GM12878 (cell line): ENCODE results near the gene TMEM132C. TPM values are rescaled to one million over a fixed set of nuclear protein-coding genes. Genes with fewer than 3 reads are reported as not detected.

Experiments
- ATAC-seq: fragments of 200-7000 bp; cut with Tn5 transposase; 3 replicates; pipeline ENCODE4 v1.9.1; 2020; ENCODE audit warnings: mild to moderate bottlenecking, moderate library complexity
- BruUV-seq: library from RNA; stranded (reverse); fragments of 400-500 nt; replicated peaks from 2 replicates; lab custom pipeline; 2021; lab: Mats Ljungman, UMichigan
- CTCF ChIA-PET: fragments of 300-600 bp; sonication (Branson Sonifier 250); formaldehyde crosslinking; extraction: SDS; loops from one replicate; lab custom pipeline; 2021; ENCODE audit warnings: inconsistent platforms; lab: Yijun Ruan, JAX
- POLR2A ChIA-PET: fragments of 350-600 bp; formaldehyde crosslinking; extraction: SDS; loops from one replicate; lab custom pipeline; 2021; ENCODE audit warnings: inconsistent platforms; lab: Charles Lee
- RAD21 ChIA-PET: fragments of 300-600 bp; sonication (Branson Sonifier 250); formaldehyde crosslinking; loops from one replicate; lab custom pipeline; 2023; ENCODE audit warnings: antibody characterized with exemption; ENCODE audit not compliant: unreplicated experiment; lab: Charles Lee
- SMC1A ChIA-PET: fragments of 300-600 bp; sonication (Branson Sonifier 250); formaldehyde crosslinking; loops from one replicate; lab custom pipeline; 2023; ENCODE audit not compliant: unreplicated experiment, uncharacterized antibody; lab: Charles Lee
- DNase-seq: peaks from one replicate; pipeline ENCODE4 v3.0.0-alpha.2; 2011; ENCODE audit warnings: low read depth, low spot score
- FAIRE-seq: peaks from 3 replicates; lab custom pipeline; 2011; peaks lifted over from hg19 to GRCh38; lab: Jason Lieb, UNC
- H2AFZ ChIP-seq: 2 replicates; pipeline ENCODE4 v1.6.0; 2011; ENCODE audit warnings: low read depth, low read length, control low read depth; ENCODE audit not compliant: control insufficient read depth
- H3K27ac ChIP-seq: 2 replicates; pipeline ENCODE4 v1.5.1; 2011; ENCODE audit warnings: control low read depth; ENCODE audit not compliant: control insufficient read depth, insufficient read depth
- H3K27me3 ChIP-seq, 2 experiments: replicated peaks in 1 of 2; 2 replicates each; pipeline versions ENCODE4 v1.6.0 to v1.6.1; 2011; ENCODE audit warnings: low read length in 1 of 2; ENCODE audit not compliant: control insufficient read depth in 2 of 2, insufficient read depth in 2 of 2
- H3K36me3 ChIP-seq, 2 experiments: 2 replicates each; pipeline ENCODE4 v1.5.1; 2011; ENCODE audit warnings: low read length in 1 of 2; ENCODE audit not compliant: control insufficient read depth in 2 of 2, insufficient read depth in 2 of 2
- H3K4me1 ChIP-seq: 2 replicates; pipeline ENCODE4 v1.6.1; 2011; ENCODE audit warnings: mild to moderate bottlenecking, low read length, moderate library complexity, mixed read lengths; ENCODE audit not compliant: control insufficient read depth, insufficient read depth
- H3K4me2 ChIP-seq: 2 replicates; pipeline ENCODE4 v1.6.0; 2011; ENCODE audit warnings: control low read depth; ENCODE audit not compliant: control insufficient read depth, insufficient read depth
- H3K4me3 ChIP-seq: fragments of 200-600 bp; sonication (generic); 2 replicates; pipeline ENCODE4 v1.5.1; 2016
- H3K79me2 ChIP-seq: 2 replicates; pipeline ENCODE4 v1.6.0; 2011; ENCODE audit warnings: low read length; ENCODE audit not compliant: control insufficient read depth, insufficient read depth
- H3K9ac ChIP-seq: 2 replicates; pipeline ENCODE4 v1.8.0; 2011; ENCODE audit warnings: low read length, control low read depth, mixed read lengths; ENCODE audit not compliant: control insufficient read depth, insufficient read depth
- H3K9me3 ChIP-seq: replicated peaks from 3 replicates; pipeline ENCODE4 v1.5.1; 2011; ENCODE audit warnings: mild to moderate bottlenecking, low read length; ENCODE audit not compliant: control insufficient read depth, insufficient read depth
- H4K20me1 ChIP-seq: 2 replicates; pipeline ENCODE4 v1.6.0; 2011; ENCODE audit not compliant: control insufficient read depth, insufficient read depth
- BACH1 ChIP-seq: fragments of 450-650 bp; IDR thresholded peaks from 2 replicates; pipeline ENCODE4 v1.6.1; 2017; ENCODE audit warnings: mild to moderate bottlenecking, borderline replicate concordance
- CEBPZ ChIP-seq: fragments of 150-350 bp; IDR thresholded peaks from 2 replicates; pipeline ENCODE4 v1.6.1; 2016; ENCODE audit warnings: low read depth, low read length
- CREM ChIP-seq: IDR thresholded peaks from 2 replicates; pipeline ENCODE4 v1.6.1; 2014; ENCODE audit warnings: antibody characterized with exemption, low read depth
- EGR1 ChIP-seq, 2 experiments: IDR thresholded peaks; 1 replicate in 1 of 2; 2 replicates in 1 of 2; pipeline ENCODE4 v1.6.1; 2011 to 2012; ENCODE audit warnings: low read depth in 2 of 2, low read length in 2 of 2, borderline replicate concordance in 1 of 2, mild to moderate bottlenecking in 1 of 2, moderate library complexity in 1 of 2
- ETV6 ChIP-seq, 2 experiments: fragments of 450-650 bp in 1 of 2; IDR thresholded peaks in 1 of 2; conservative IDR thresholded peaks in 1 of 2; 2 replicates each; pipeline ENCODE4 v1.6.1; 2014; ENCODE audit warnings: antibody characterized with exemption in 1 of 2, borderline replicate concordance in 1 of 2, low read depth in 1 of 2, mild to moderate bottlenecking in 1 of 2, moderate library complexity in 1 of 2
- EZH2 ChIP-seq: IDR thresholded peaks from 2 replicates; pipeline ENCODE4 v1.6.1; 2012; ENCODE audit warnings: low read depth, mild to moderate bottlenecking, control low read depth, inconsistent platforms, low read length, borderline replicate concordance; ENCODE audit not compliant: control insufficient read depth
- FOS ChIP-seq: IDR thresholded peaks from 3 replicates; pipeline ENCODE4 v1.6.1; 2011; ENCODE audit warnings: borderline replicate concordance; ENCODE audit not compliant: insufficient read length; ENCODE audit errors: extremely low read depth
- FOXM1 ChIP-seq: IDR thresholded peaks from 2 replicates; pipeline ENCODE4 v1.6.1; 2012; ENCODE audit warnings: low read depth, mild to moderate bottlenecking, inconsistent platforms, low read length, moderate library complexity
- GATAD2B ChIP-seq: fragments of 450-650 bp; conservative IDR thresholded peaks from 2 replicates; pipeline ENCODE4 v1.6.1; 2017; ENCODE audit warnings: low read depth, mild to moderate bottlenecking, moderate library complexity
- HSF1 ChIP-seq: fragments of 150-350 bp; IDR thresholded peaks from 2 replicates; pipeline ENCODE4 v1.6.1; 2014; ENCODE audit warnings: mild to moderate bottlenecking, low read depth, low read length
- POLR2AphosphoS2 ChIP-seq: IDR thresholded peaks from 2 replicates; pipeline ENCODE4 v1.6.1; 2011; ENCODE audit warnings: low read depth, mild to moderate bottlenecking, low read length, improper control_type of control experiment, moderate library complexity
- RUNX3 ChIP-seq: IDR thresholded peaks from 2 replicates; pipeline ENCODE4 v1.6.1; 2012; ENCODE audit warnings: low read length, inconsistent platforms
- SMARCA5 ChIP-seq: fragments of 450-650 bp; IDR thresholded peaks from 2 replicates; pipeline ENCODE4 v1.6.1; 2017; ENCODE audit warnings: mild to moderate bottlenecking
- SPI1 ChIP-seq: IDR thresholded peaks from 2 replicates; pipeline ENCODE4 v1.6.1; 2011; ENCODE audit warnings: low read depth, mild to moderate bottlenecking, low read length, moderate library complexity, borderline replicate concordance; ENCODE audit not compliant: insufficient read depth
- TAF1 ChIP-seq: IDR thresholded peaks from 2 replicates; pipeline ENCODE4 v1.6.1; 2011; ENCODE audit warnings: mild to moderate bottlenecking, low read depth, low read length, borderline replicate concordance
- USF2 ChIP-seq: IDR thresholded peaks from 2 replicates; pipeline ENCODE4 v1.6.1; 2011; ENCODE audit warnings: low read depth, low read length, improper control_type of control experiment, borderline replicate concordance
- ZBTB33 ChIP-seq: fragments of 450-650 bp; IDR thresholded peaks from 2 replicates; pipeline ENCODE4 v1.6.1; 2017; ENCODE audit warnings: mild to moderate bottlenecking
- WGBS: methylation state at CpG from one replicate; pipeline ENCODE4 v1.1.6; 2016; ENCODE audit warnings: low lambda C conversion rate; ENCODE audit not compliant: insufficient replicate concordance, insufficient coverage; ENCODE audit errors: missing lambda C conversion rate; 5-methylcytosine and 5-hydroxymethylcytosine counted together
- in situ Hi-C: fragments of 300-500 bp; cut with MboI; formaldehyde crosslinking; loops from 9 replicates; pipeline ENCODE4 v1.14.3; 2018; ENCODE audit warnings: mixed read lengths
- intact Hi-C: fragments of 100-400 bp; cut with micrococcal nuclease; formaldehyde crosslinking; loops from one replicate; pipeline ENCODE4 v1.14.2; 2022; ENCODE audit not compliant: unreplicated experiment
- polyA plus RNA-seq, 11 experiments: library from polyadenylated mRNA; depleted of rRNA in 4 of 11; unstranded in 6 of 11; stranded (reverse) in 5 of 11; fragments of >200 nt; fragmentation: Nextera tagmentation in 4 of 11; fragmentation: Illumina TruSeq in 1 of 11; extraction: Ambion mirVana in 4 of 11; extraction: Trizol in 1 of 11; gene quantifications; 1 replicate in 1 of 11; 2 replicates in 10 of 11; pipeline versions ENCODE4 v1.2.1 to v1.2.3, GENCODE V29; 2011 to 2016; ENCODE audit warnings: inconsistent platforms in 2 of 11, missing spikeins in 2 of 11, low read depth in 1 of 11
- total RNA-seq, 4 experiments: library from RNA; depleted of rRNA in 3 of 4; stranded (reverse); fragments of >200 nt in 3 of 4; fragmentation: Illumina TruSeq in 1 of 4; extraction: Trizol in 1 of 4; gene quantifications; 2 replicates each; pipeline versions ENCODE4 v1.2.1 to v1.2.3, GENCODE V29; 2013 to 2021

Gene TMEM132C
- total and polyA plus RNA-seq, 10 of the 15 experiments (the other 5 are each of a cell fraction or from before 2014, with no cell fraction given), result not detected

GRCh38 chr12:128603573-128604115, 336.7 kb downstream of the TMEM132C start:
- POLR2A ChIA-PET, result no interaction called here
- H4K20me1 ChIP-seq, result no peaks in the 10 kb centered on the region
- no peak for ATAC-seq
- intact Hi-C loops (no loop called here), in situ Hi-C loops (no loop called here)
- no peaks in the 10 kb centered on the region for H3K9me3 ChIP-seq
- no peak overlapping the region for H2AFZ ChIP-seq
- 0% methylated on average over 4 of the region's 4 CpGs for WGBS
- H3K4me2 ChIP-seq, result no peak overlapping the region
- SMC1A ChIA-PET, result interaction anchor here (0.6 kb wide), 1 partner anchor 631 kb away, joined by 3 read pairs; no protein-coding TSS in a partner anchor
- H3K36me3 ChIP-seq, result no peaks in the 10 kb centered on the region
- no TSS peak for BruUV-seq
- no peak for DNase-seq
- H3K4me1 ChIP-seq, result no peaks in the 10 kb centered on the region
- CTCF ChIA-PET, result no interaction called here
- RAD21 ChIA-PET, result no interaction called here
- no peaks in the 10 kb centered on the region for H3K79me2 ChIP-seq
- no peak overlapping the region for H3K4me3 ChIP-seq
- H3K27me3 ChIP-seq, result no peaks in the 10 kb centered on the region
- no peak overlapping the region for H3K9ac ChIP-seq
- H3K27ac ChIP-seq, result no peak overlapping the region
- no peak for FAIRE-seq
- TF ChIP-seq BACH1 (no peak), CEBPZ (no peak), SMARCA5 (no peak), HSF1 (no peak), POLR2AphosphoS2 (no peak), ZBTB33 (no peak), TAF1 (no peak), SPI1 (no peak), FOS (no peak), CREM (no peak), EZH2 (no peak), FOXM1 (no peak), EGR1 (IDR thresholded peaks at IDR 0.05; ENCODE audit: borderline replicate concordance in 1 of 2, low read depth in 2 of 2, low read length in 2 of 2) (no peak), GATAD2B (no peak), ETV6 (conservative IDR thresholded peaks at IDR 0.05 in 1 of 2, IDR thresholded peaks at IDR 0.05 in 1 of 2; ENCODE audit: borderline replicate concordance in 1 of 2, low read depth in 1 of 2) (no peak), USF2 (no peak), RUNX3 (no peak)
